HepG2 (cell line): ENCODE results near the gene C1orf116. TPM values are rescaled to one million over a fixed set of nuclear protein-coding genes. Genes with fewer than 3 reads are reported as not detected.
A peak's percentile ranks its signal among the peaks of the same experiment; 100 is the strongest.

ENCODE experiments used
- ATAC-seq: fragments of 200-7000 bp; cut with Tn5 transposase; 3 replicates; pipeline ENCODE4 v1.9.1; 2020; ENCODE audit warnings: mild to moderate bottlenecking, moderate library complexity
- BruUV-seq: library from RNA; stranded (reverse); fragments of 400-500 nt; replicated peaks from 2 replicates; lab custom pipeline; 2021; lab: Mats Ljungman, UMichigan
- CTCF ChIA-PET: fragments of 300-600 bp; formaldehyde crosslinking; extraction: SDS; loops from one replicate; lab custom pipeline; 2021; ENCODE audit warnings: low total read pairs, inconsistent platforms, low intra/inter-chr PET ratio; lab: Yijun Ruan, JAX
- POLR2A ChIA-PET: fragments of 350-600 bp; sonication (Branson Sonifier 250); formaldehyde crosslinking; loops from one replicate; lab custom pipeline; 2020; ENCODE audit warnings: antibody characterized with exemption, inconsistent platforms; lab: Yijun Ruan, JAX
- DNase-seq: peaks from one replicate; pipeline ENCODE4 v3.0.0-alpha.2; 2015; ENCODE audit warnings: low spot score
- FAIRE-seq: peaks from 3 replicates; lab custom pipeline; 2011; peaks lifted over from hg19 to GRCh38; lab: Jason Lieb, UNC
- H2AFZ ChIP-seq: one replicate; pipeline ENCODE4 v1.6.1; 2011; ENCODE audit warnings: low read length, inconsistent platforms
- H3K27ac ChIP-seq: fragments of 300-600 bp; 3 replicates; pipeline ENCODE4 v1.8.0; 2011; ENCODE audit warnings: mixed run types, mild to moderate bottlenecking, mixed read lengths, low read length, inconsistent platforms; ENCODE audit not compliant: insufficient read depth; ENCODE audit errors: extremely low read length
- H3K27me3 ChIP-seq, 2 experiments: fragments of 200-600 bp in 1 of 2; 2 replicates in 1 of 2; 3 replicates in 1 of 2; pipeline versions ENCODE4 v1.6.0 to v1.8.0; 2011; ENCODE audit warnings: low read length in 2 of 2, mild to moderate bottlenecking in 2 of 2, moderate library complexity in 2 of 2, inconsistent platforms in 1 of 2; ENCODE audit not compliant: insufficient read depth in 2 of 2, control insufficient read depth in 1 of 2
- H3K36me3 ChIP-seq, 2 experiments: fragments of 200-600 bp in 1 of 2; replicated peaks in 1 of 2; 2 replicates in 1 of 2; 3 replicates in 1 of 2; pipeline versions ENCODE4 v1.5.1 to v1.8.0; 2011; ENCODE audit warnings: low read length in 2 of 2, inconsistent platforms in 1 of 2; ENCODE audit not compliant: insufficient read depth in 2 of 2, control insufficient read depth in 1 of 2
- H3K4me1 ChIP-seq: 2 replicates; pipeline ENCODE4 v1.5.1; 2012; ENCODE audit warnings: low read length, inconsistent platforms; ENCODE audit not compliant: insufficient read depth
- H3K4me2 ChIP-seq: 2 replicates; pipeline ENCODE4 v1.6.0; 2011; ENCODE audit warnings: low read depth, low read length, inconsistent platforms
- H3K4me3 ChIP-seq, 3 experiments: fragments of 200-600 bp in 1 of 3; sonication (generic), shearing (Covaris generic) in 1 of 3; replicated peaks in 1 of 3; 2 replicates each; pipeline ENCODE4 v1.5.1; 2011 to 2016; ENCODE audit warnings: low read length in 3 of 3, inconsistent platforms in 2 of 3, low read depth in 2 of 3, mild to moderate bottlenecking in 2 of 3, control low read depth in 1 of 3, mixed read lengths in 1 of 3; ENCODE audit not compliant: insufficient read depth in 1 of 3
- H3K79me2 ChIP-seq: one replicate; pipeline ENCODE4 v1.6.1; 2011; ENCODE audit warnings: low read length, inconsistent platforms; ENCODE audit not compliant: insufficient read depth
- H3K9ac ChIP-seq: 2 replicates; pipeline ENCODE4 v1.6.0; 2011; ENCODE audit warnings: mild to moderate bottlenecking, low read depth, low read length, inconsistent platforms; ENCODE audit not compliant: insufficient read depth
- H3K9me3 ChIP-seq: 2 replicates; pipeline ENCODE4 v1.5.1; 2012; ENCODE audit warnings: mild to moderate bottlenecking, low read length
- H4K20me1 ChIP-seq: 2 replicates; pipeline ENCODE4 v1.6.0; 2011; ENCODE audit warnings: inconsistent platforms, mild to moderate bottlenecking, low read length, moderate library complexity; ENCODE audit not compliant: insufficient read depth
- HMG20A ChIP-seq: IDR thresholded peaks from 2 replicates; pipeline ENCODE4 v1.6.1; 2016; ENCODE audit warnings: borderline replicate concordance
- HOXA9 ChIP-seq: sonication (generic); formaldehyde crosslinking; IDR thresholded peaks from 2 replicates; pipeline ENCODE4 v1.8.1; 2022; ENCODE audit warnings: missing genetic modification reagents, mild to moderate bottlenecking, moderate library complexity, borderline replicate concordance
- KAT2B ChIP-seq: fragments of 150-350 bp; IDR thresholded peaks from 2 replicates; pipeline ENCODE4 v1.6.1; 2014; ENCODE audit warnings: low read depth, low read length, borderline replicate concordance
- MAFF ChIP-seq: IDR thresholded peaks from 2 replicates; pipeline ENCODE4 v1.6.1; 2011; ENCODE audit warnings: low read depth, low read length, improper control_type of control experiment
- MAFK ChIP-seq, 2 experiments: IDR thresholded peaks in 1 of 2; conservative IDR thresholded peaks in 1 of 2; 2 replicates each; pipeline ENCODE4 v1.6.1; 2011; ENCODE audit warnings: improper control_type of control experiment in 2 of 2, low read length in 2 of 2
- MTA1 ChIP-seq: sonication (generic); formaldehyde crosslinking; IDR thresholded peaks from 2 replicates; pipeline ENCODE4 v1.4.0; 2020; ENCODE audit warnings: missing genetic modification reagents, mild to moderate bottlenecking, borderline replicate concordance
- ZBTB38 ChIP-seq: sonication (generic); formaldehyde crosslinking; IDR thresholded peaks from 2 replicates; pipeline ENCODE4 v1.5.1; 2020; ENCODE audit warnings: mild to moderate bottlenecking, missing genetic modification reagents
- WGBS: methylation state at CpG from one replicate; pipeline ENCODE4 v1.1.6; 2017; ENCODE audit warnings: low lambda C conversion rate; 5-methylcytosine and 5-hydroxymethylcytosine counted together
- in situ Hi-C: cut with HindIII; loops from 2 replicates; pipeline ENCODE4 v1.10.0; 2017; ENCODE audit warnings: low pct_unique_long_range_greater_than_20kb; ENCODE audit not compliant: extremely low pct_ligation_motif_present
- intact Hi-C: fragments of 100-400 bp; cut with micrococcal nuclease; formaldehyde crosslinking; loops from one replicate; pipeline ENCODE4 v1.10.0; 2022; ENCODE audit not compliant: unreplicated experiment
- polyA plus RNA-seq, 8 experiments: library from polyadenylated mRNA; depleted of rRNA in 3 of 8; stranded (reverse) in 7 of 8; unstranded in 1 of 8; fragments of >200 nt; fragmentation: Illumina TruSeq in 4 of 8; extraction: Trizol in 4 of 8; gene quantifications; 2 replicates each; pipeline versions ENCODE4 v1.2.1 to v1.2.3, GENCODE V29; 2011 to 2016; ENCODE audit warnings: low read depth in 4 of 8, missing spikeins in 1 of 8, mixed read lengths in 1 of 8; ENCODE audit not compliant: insufficient read depth in 1 of 8
- total RNA-seq, 5 experiments: library from RNA; depleted of rRNA; stranded (reverse); fragments of >200 nt; fragmentation: Illumina TruSeq; extraction: Trizol; gene quantifications; 2 replicates each; pipeline ENCODE4 v1.2.3, GENCODE V29; 2016; ENCODE audit warnings: low read depth in 1 of 5
- TF ChIP-seq, protein P1 (sequence below): sonication (generic); formaldehyde crosslinking; IDR thresholded peaks from 2 replicates; pipeline ENCODE4 v1.4.0; 2020; ENCODE audit warnings: missing genetic modification reagents
- TF ChIP-seq, protein P2 (sequence below): sonication (generic); formaldehyde crosslinking; IDR thresholded peaks from 2 replicates; pipeline ENCODE4 v1.4.0; 2020; ENCODE audit warnings: missing genetic modification reagents, mild to moderate bottlenecking, borderline replicate concordance
- TF ChIP-seq, protein P3 (sequence below): sonication (generic); formaldehyde crosslinking; IDR thresholded peaks from 2 replicates; pipeline ENCODE4 v1.4.0; 2020; ENCODE audit warnings: missing genetic modification reagents

The C1orf116 gene
- total and polyA plus RNA-seq, 2 of the 13 experiments (the other 11 are each of a cell fraction or from before 2014, with no cell fraction given) = 0.51 to 0.95 TPM

DNA sequence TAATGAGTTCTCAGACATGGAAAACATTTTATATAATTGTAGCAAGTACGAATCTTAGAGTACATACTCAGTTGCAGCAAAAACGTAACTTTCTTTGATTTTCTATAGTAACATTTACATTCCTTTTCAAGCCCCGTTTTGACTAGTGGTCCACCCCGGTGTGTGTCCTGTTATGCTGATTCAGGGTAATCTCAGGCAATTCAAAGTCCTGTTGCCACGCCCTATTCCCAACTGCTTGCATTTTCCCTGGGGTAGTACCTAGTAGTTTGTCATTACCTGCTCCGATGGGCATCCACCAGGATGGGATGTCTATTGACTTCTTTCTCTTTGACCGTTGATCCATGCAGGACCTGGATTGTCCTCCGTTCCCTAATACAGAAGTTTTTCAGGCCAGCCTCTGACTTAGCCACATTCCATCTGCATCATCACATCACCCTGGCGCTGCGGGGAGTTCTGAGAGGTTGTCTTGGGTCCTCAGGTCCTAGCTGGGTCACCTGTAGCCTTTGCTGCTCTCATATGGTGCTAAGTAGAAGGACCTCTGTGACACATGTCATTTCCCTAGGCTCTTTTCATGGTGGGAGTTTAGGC is 47.3 kb downstream of the C1orf116 start:
- Histone ChIP-seq H3K27me3 (peaks cover 3 to 41% of the 10 kb centered on the region in 2 experiments; a peak in 4 of 5 replicates), H3K79me2 (no peaks in the 10 kb centered on the region), H3K27ac (no peak overlapping the region), H3K4me2 (no peak overlapping the region), H4K20me1 (no peaks in the 10 kb centered on the region), H3K9me3 (no peaks in the 10 kb centered on the region), H3K36me3 (no peaks in the 10 kb centered on the region), H3K4me3 (no peak overlapping the region), H3K9ac (no peak overlapping the region), H3K4me1 (no peaks in the 10 kb centered on the region), H2AFZ (no peak overlapping the region)
- intact Hi-C loops (no loop called here), in situ Hi-C loops (loop anchor here (10.0 kb wide), 1 partner anchor 250 kb away; no protein-coding TSS in a partner anchor)
- ATAC-seq (no peak), FAIRE-seq (no peak), DNase-seq (no peak)
- WGBS = 5% methylated on average over 8 of the region's 10 CpGs
- ChIA-PET POLR2A (no interaction called here), CTCF (interaction anchor here (1.3 kb wide), 1 partner anchor 50 kb away, joined by 3 read pairs; no protein-coding TSS in a partner anchor)
- no TSS peak for BruUV-seq
- no peak for TF ChIP-seq KAT2B
- peak; percentile 55 to 74; a peak in 3 of 4 replicates for TF ChIP-seq MAFK (conservative IDR thresholded peaks at IDR 0.05 in 1 of 2, IDR thresholded peaks at IDR 0.05 in 1 of 2; ENCODE audit: low read length in 2 of 2)
- TF ChIP-seq, protein P1, sequence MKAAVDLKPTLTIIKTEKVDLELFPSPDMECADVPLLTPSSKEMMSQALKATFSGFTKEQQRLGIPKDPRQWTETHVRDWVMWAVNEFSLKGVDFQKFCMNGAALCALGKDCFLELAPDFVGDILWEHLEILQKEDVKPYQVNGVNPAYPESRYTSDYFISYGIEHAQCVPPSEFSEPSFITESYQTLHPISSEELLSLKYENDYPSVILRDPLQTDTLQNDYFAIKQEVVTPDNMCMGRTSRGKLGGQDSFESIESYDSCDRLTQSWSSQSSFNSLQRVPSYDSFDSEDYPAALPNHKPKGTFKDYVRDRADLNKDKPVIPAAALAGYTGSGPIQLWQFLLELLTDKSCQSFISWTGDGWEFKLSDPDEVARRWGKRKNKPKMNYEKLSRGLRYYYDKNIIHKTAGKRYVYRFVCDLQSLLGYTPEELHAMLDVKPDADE (CRISPR knock-in tag) = no peak
- no peak for TF ChIP-seq HOXA9 (CRISPR knock-in tag)
- no peak for TF ChIP-seq MTA1 (CRISPR knock-in tag)
- TF ChIP-seq, protein P2, sequence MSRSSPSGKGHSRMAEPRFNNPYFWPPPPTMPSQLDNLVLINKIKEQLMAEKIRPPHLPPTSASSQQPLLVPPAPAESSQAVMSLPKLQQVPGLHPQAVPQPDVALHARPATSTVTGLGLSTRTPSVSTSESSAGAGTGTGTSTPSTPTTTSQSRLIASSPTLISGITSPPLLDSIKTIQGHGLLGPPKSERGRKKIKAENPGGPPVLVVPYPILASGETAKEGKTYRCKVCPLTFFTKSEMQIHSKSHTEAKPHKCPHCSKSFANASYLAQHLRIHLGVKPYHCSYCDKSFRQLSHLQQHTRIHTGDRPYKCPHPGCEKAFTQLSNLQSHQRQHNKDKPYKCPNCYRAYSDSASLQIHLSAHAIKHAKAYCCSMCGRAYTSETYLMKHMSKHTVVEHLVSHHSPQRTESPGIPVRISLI = no peak
- TF ChIP-seq, protein P3, sequence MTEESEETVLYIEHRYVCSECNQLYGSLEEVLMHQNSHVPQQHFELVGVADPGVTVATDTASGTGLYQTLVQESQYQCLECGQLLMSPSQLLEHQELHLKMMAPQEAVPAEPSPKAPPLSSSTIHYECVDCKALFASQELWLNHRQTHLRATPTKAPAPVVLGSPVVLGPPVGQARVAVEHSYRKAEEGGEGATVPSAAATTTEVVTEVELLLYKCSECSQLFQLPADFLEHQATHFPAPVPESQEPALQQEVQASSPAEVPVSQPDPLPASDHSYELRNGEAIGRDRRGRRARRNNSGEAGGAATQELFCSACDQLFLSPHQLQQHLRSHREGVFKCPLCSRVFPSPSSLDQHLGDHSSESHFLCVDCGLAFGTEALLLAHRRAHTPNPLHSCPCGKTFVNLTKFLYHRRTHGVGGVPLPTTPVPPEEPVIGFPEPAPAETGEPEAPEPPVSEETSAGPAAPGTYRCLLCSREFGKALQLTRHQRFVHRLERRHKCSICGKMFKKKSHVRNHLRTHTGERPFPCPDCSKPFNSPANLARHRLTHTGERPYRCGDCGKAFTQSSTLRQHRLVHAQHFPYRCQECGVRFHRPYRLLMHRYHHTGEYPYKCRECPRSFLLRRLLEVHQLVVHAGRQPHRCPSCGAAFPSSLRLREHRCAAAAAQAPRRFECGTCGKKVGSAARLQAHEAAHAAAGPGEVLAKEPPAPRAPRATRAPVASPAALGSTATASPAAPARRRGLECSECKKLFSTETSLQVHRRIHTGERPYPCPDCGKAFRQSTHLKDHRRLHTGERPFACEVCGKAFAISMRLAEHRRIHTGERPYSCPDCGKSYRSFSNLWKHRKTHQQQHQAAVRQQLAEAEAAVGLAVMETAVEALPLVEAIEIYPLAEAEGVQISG = no peak
- TF ChIP-seq MAFF = peak; percentile 61
- TF ChIP-seq ZBTB38 (CRISPR knock-in tag) = no peak
- no peak for TF ChIP-seq HMG20A (CRISPR knock-in tag)
